GM23248 (cell line): ENCODE results near the gene CELSR2. TPM values are rescaled to one million over a fixed set of nuclear protein-coding genes. Genes with fewer than 3 reads are reported as not detected.

Source experiments
- DNase-seq: peaks from one replicate; pipeline ENCODE4 v3.0.0-alpha.2; 2015
- H2AFZ ChIP-seq: fragments of 200-600 bp; sonication (generic); 2 replicates; pipeline ENCODE4 v1.6.1; 2016; ENCODE audit warnings: antibody characterized with exemption
- H3F3A ChIP-seq: fragments of 200-600 bp; sonication (generic); 2 replicates; pipeline ENCODE4 v1.6.1; 2016; ENCODE audit warnings: mild to moderate bottlenecking, antibody characterized with exemption, mixed run types; ENCODE audit not compliant: insufficient read depth
- H3K27ac ChIP-seq: fragments of 200-600 bp; sonication (generic); 2 replicates; pipeline ENCODE4 v1.5.1; 2016; ENCODE audit warnings: mild to moderate bottlenecking
- H3K27me3 ChIP-seq: fragments of 200-600 bp; sonication (generic); replicated peaks from 2 replicates; pipeline ENCODE4 v1.6.1; 2016; ENCODE audit warnings: mild to moderate bottlenecking; ENCODE audit not compliant: insufficient read depth
- H3K36me3 ChIP-seq: fragments of 200-600 bp; sonication (generic); 2 replicates; pipeline ENCODE4 v1.6.1; 2016; ENCODE audit warnings: low read depth, mild to moderate bottlenecking
- H3K4me1 ChIP-seq: fragments of 200-600 bp; sonication (generic); 2 replicates; pipeline ENCODE4 v1.6.1; 2016; ENCODE audit warnings: mild to moderate bottlenecking; ENCODE audit not compliant: insufficient read depth
- H3K4me2 ChIP-seq: fragments of 200-600 bp; sonication (generic); one replicate; pipeline ENCODE4 v1.6.1; 2016; ENCODE audit warnings: mild to moderate bottlenecking; ENCODE audit not compliant: unreplicated experiment
- H3K4me3 ChIP-seq: fragments of 200-600 bp; sonication (generic); 2 replicates; pipeline ENCODE4 v1.5.1; 2016; ENCODE audit warnings: mild to moderate bottlenecking
- H3K79me2 ChIP-seq: fragments of 200-600 bp; sonication (generic); 2 replicates; pipeline ENCODE4 v1.6.1; 2016; ENCODE audit warnings: mild to moderate bottlenecking; ENCODE audit not compliant: insufficient read depth
- H3K9ac ChIP-seq: fragments of 200-600 bp; sonication (generic); 2 replicates; pipeline ENCODE4 v1.6.1; 2016; ENCODE audit warnings: mild to moderate bottlenecking
- H3K9me2 ChIP-seq: fragments of 200-600 bp; sonication (generic); 2 replicates; pipeline ENCODE4 v1.6.1; 2016; ENCODE audit warnings: mixed run types, mild to moderate bottlenecking, moderate library complexity; ENCODE audit not compliant: insufficient read depth
- H3K9me3 ChIP-seq: fragments of 200-600 bp; sonication (generic); one replicate; pipeline ENCODE4 v1.6.1; 2017; ENCODE audit warnings: low read depth
- H4K20me1 ChIP-seq: fragments of 200-600 bp; sonication (generic); 2 replicates; pipeline ENCODE4 v1.6.0; 2016; ENCODE audit not compliant: insufficient read depth
- EZH2 ChIP-seq: fragments of 200-600 bp; sonication (generic); IDR thresholded peaks from 2 replicates; pipeline ENCODE4 v1.6.1; 2018; ENCODE audit warnings: antibody characterized with exemption, mild to moderate bottlenecking; ENCODE audit not compliant: insufficient read depth, poor library complexity, severe bottlenecking
- EZH2phosphoT487 ChIP-seq: fragments of 200-600 bp; sonication (generic); IDR thresholded peaks from 2 replicates; pipeline ENCODE4 v1.6.1; 2018; ENCODE audit warnings: antibody characterized with exemption, moderate library complexity, mild to moderate bottlenecking, low read depth; ENCODE audit not compliant: insufficient read depth
- WGBS, 2 experiments: methylation state at CpG; one replicate each; pipeline ENCODE4 v1.1.6; 2015 to 2017; ENCODE audit warnings: low lambda C conversion rate in 2 of 2, low coverage in 1 of 2; ENCODE audit errors: missing lambda C conversion rate in 2 of 2; 5-methylcytosine and 5-hydroxymethylcytosine counted together
- in situ Hi-C: fragments of 300-500 bp; cut with MboI; formaldehyde crosslinking; loops from 2 replicates; pipeline ENCODE4 v1.15.0; 2020
- polyA plus RNA-seq: library from polyadenylated mRNA; unstranded; fragments of >200 nt; fragmentation: Nextera tagmentation; extraction: Ambion mirVana; gene quantifications from 2 replicates; pipeline ENCODE4 v1.2.1, GENCODE V29; 2016
- total RNA-seq: library from RNA; depleted of rRNA; stranded (reverse); fragments of >200 nt; shearing (Covaris generic); gene quantifications from 2 replicates; pipeline ENCODE4 v1.2.3, GENCODE V29; 2014

Gene CELSR2
- total and polyA plus RNA-seq, 2 experiments from 2014 or later = 0.11 to 0.32 TPM

GRCh38 chr1:109265741-109266330 lies 16.5 kb downstream of the CELSR2 start:
- Histone ChIP-seq H3K4me3 (no peak overlapping the region), H3K4me1 (no peaks in the 10 kb centered on the region), H3K27me3 (no peaks in the 10 kb centered on the region), H3K9me3 (no peaks in the 10 kb centered on the region), H3F3A (no peaks in the 10 kb centered on the region), H2AFZ (no peak overlapping the region), H3K9ac (no peak overlapping the region), H3K79me2 (no peaks in the 10 kb centered on the region), H3K27ac (no peak overlapping the region), H4K20me1 (no peaks in the 10 kb centered on the region), H3K36me3 (no peaks in the 10 kb centered on the region), H3K9me2 (no peaks in the 10 kb centered on the region), H3K4me2 (no peak overlapping the region)
- DNase-seq = no peak
- 87 to 92% methylated on average over 7 to 13 of the region's 13 CpGs for WGBS, 2 experiments
- no peak for TF ChIP-seq EZH2phosphoT487
- in situ Hi-C loops = loop anchor here (10.0 kb wide), 1 partner anchor 269 kb away; the partner anchor contains the start of gene GPR61

GRCh38 chr1:109266965-109267364 lies 17.6 kb downstream of the CELSR2 start:
- Histone ChIP-seq H3K4me2 (no peak overlapping the region), H3K9me3 (no peaks in the 10 kb centered on the region), H3F3A (no peaks in the 10 kb centered on the region), H3K27me3 (no peaks in the 10 kb centered on the region), H3K27ac (no peak overlapping the region), H3K4me3 (no peak overlapping the region), H3K36me3 (no peaks in the 10 kb centered on the region), H3K9me2 (no peaks in the 10 kb centered on the region), H3K79me2 (no peaks in the 10 kb centered on the region), H4K20me1 (no peaks in the 10 kb centered on the region), H3K4me1 (no peaks in the 10 kb centered on the region), H2AFZ (no peak overlapping the region), H3K9ac (no peak overlapping the region)
- peak; percentile 62 for DNase-seq
- in situ Hi-C loops = loop anchor here (10.0 kb wide), 1 partner anchor 268 kb away; the partner anchor contains the start of gene GPR61
- TF ChIP-seq EZH2 (no peak), EZH2phosphoT487 (no peak)
- 51 to 53% methylated on average over 11 of the region's 11 CpGs for WGBS, 2 experiments

- in situ Hi-C loops = loop anchor here (10.0 kb wide), 1 partner anchor 267 kb away; the partner anchor contains the start of gene GPR61
- no peak overlapping the region for H3K4me3 ChIP-seq
- H3F3A ChIP-seq = no peaks in the 10 kb centered on the region
Measured at GRCh38 chr1:109267743-109268300, 18.5 kb downstream of the CELSR2 start.

GRCh38 chr1:109268431-109269211 lies 19.3 kb downstream of the CELSR2 start:
- Histone ChIP-seq H3K4me1 (no peaks in the 10 kb centered on the region), H3K9ac (no peak overlapping the region)

More at GRCh38 chr1:109267743-109268300, 18.5 kb downstream of the CELSR2 start:
- H3K9me2 ChIP-seq = no peaks in the 10 kb centered on the region
- H3K79me2 ChIP-seq = no peaks in the 10 kb centered on the region
- H3K4me2 ChIP-seq = no peak overlapping the region
- H3K9me3 ChIP-seq = no peaks in the 10 kb centered on the region
- WGBS, 2 experiments = 85 to 88% methylated on average over 17 of the region's 17 CpGs
- H3K27me3 ChIP-seq = no peaks in the 10 kb centered on the region
- no peak for DNase-seq
- no peak overlapping the region for H2AFZ ChIP-seq
- H4K20me1 ChIP-seq = no peaks in the 10 kb centered on the region
- TF ChIP-seq EZH2 (no peak), EZH2phosphoT487 (no peak)
- no peak overlapping the region for H3K27ac ChIP-seq
- no peak overlapping the region for H3K9ac ChIP-seq
- no peaks in the 10 kb centered on the region for H3K36me3 ChIP-seq
- no peaks in the 10 kb centered on the region for H3K4me1 ChIP-seq

More at GRCh38 chr1:109268431-109269211, 19.3 kb downstream of the CELSR2 start:
- no peaks in the 10 kb centered on the region for H3K9me2 ChIP-seq
- no peaks in the 10 kb centered on the region for H3K36me3 ChIP-seq
- no peak for TF ChIP-seq EZH2phosphoT487
- TF ChIP-seq EZH2 = no peak
- H2AFZ ChIP-seq = no peak overlapping the region
- no peaks in the 10 kb centered on the region for H3K27me3 ChIP-seq
- no peak for DNase-seq
- no peaks in the 10 kb centered on the region for H3F3A ChIP-seq
- no peaks in the 10 kb centered on the region for H3K9me3 ChIP-seq
- H3K79me2 ChIP-seq = no peaks in the 10 kb centered on the region
- in situ Hi-C loops = loop anchor here (10.0 kb wide), 1 partner anchor 266 kb away; the partner anchor contains the start of gene GPR61
- no peaks in the 10 kb centered on the region for H4K20me1 ChIP-seq
- H3K4me3 ChIP-seq = no peak overlapping the region
- no peak overlapping the region for H3K27ac ChIP-seq
- WGBS, 2 experiments = 80 to 85% methylated on average over 22 to 27 of the region's 29 CpGs
- no peak overlapping the region for H3K4me2 ChIP-seq
